ENCODE data around the gene PIR. TPM values are rescaled to one million over a fixed set of nuclear protein-coding genes. Genes with fewer than 3 reads are reported as not detected.

PIR gene
- total RNA-seq, 1 experiment from 2014 or later: 58.0 TPM

- no peak for DNase-seq (ENCODE audit: low spot score)
- CTCF ChIA-PET: no interaction called here
- Histone ChIP-seq H3K27me3 (replicated peaks; ENCODE audit: insufficient read depth, low read depth, low read length, poor library complexity) (peaks cover 29% of the 10 kb centered on the region), H3K9me3 (ENCODE audit: low read depth, low read length, poor library complexity, severe bottlenecking) (no peaks in the 10 kb centered on the region), H3K36me3 (ENCODE audit: insufficient read depth, low read length, poor library complexity, severe bottlenecking) (no peaks in the 10 kb centered on the region), H3K27ac (ENCODE audit: low read depth, low read length, poor library complexity, severe bottlenecking) (no peak overlapping the region), H3K4me1 (ENCODE audit: insufficient read depth, low read length, poor library complexity, severe bottlenecking) (no peaks in the 10 kb centered on the region), H3K4me3 (ENCODE audit: low read depth, low read length, poor library complexity, severe bottlenecking) (no peak overlapping the region)
- intact Hi-C loops (cut with micrococcal nuclease; ENCODE audit: unreplicated experiment): no loop called here
- TF ChIP-seq EZH2 (IDR thresholded peaks at IDR 0.05; ENCODE audit: borderline replicate concordance, low read depth, low read length, poor library complexity, severe bottlenecking) (no peak), CTCF (conservative IDR thresholded peaks at IDR 0.05; ENCODE audit: low read depth, low read length) (no peak)
- POLR2A ChIA-PET (ENCODE audit: low non-redundant PET): no interaction called here
- BruUV-seq (replicated peaks): no TSS peak
Observed at GRCh38 chrX:15507005-15507404, 13.9 kb upstream of the PIR start.

GRCh38 chrX:15505101-15505500 lies 12.0 kb upstream of the PIR start:
- no TSS peak for BruUV-seq (replicated peaks)
- H3K36me3 ChIP-seq (ENCODE audit: insufficient read depth, low read length, poor library complexity, severe bottlenecking): no peaks in the 10 kb centered on the region
- no peaks in the 10 kb centered on the region for H3K9me3 ChIP-seq (ENCODE audit: low read depth, low read length, poor library complexity, severe bottlenecking)
- peaks cover 48% of the 10 kb centered on the region for H3K27me3 ChIP-seq (replicated peaks; ENCODE audit: insufficient read depth, low read depth, low read length, poor library complexity)
- DNase-seq (ENCODE audit: low spot score): no peak
- ChIA-PET POLR2A (ENCODE audit: low non-redundant PET) (no interaction called here), CTCF (no interaction called here)
- H3K4me1 ChIP-seq (ENCODE audit: insufficient read depth, low read length, poor library complexity, severe bottlenecking): no peaks in the 10 kb centered on the region
- no peak overlapping the region for H3K4me3 ChIP-seq (ENCODE audit: low read depth, low read length, poor library complexity, severe bottlenecking)
- H3K27ac ChIP-seq (ENCODE audit: low read depth, low read length, poor library complexity, severe bottlenecking): no peak overlapping the region
- intact Hi-C loops (cut with micrococcal nuclease; ENCODE audit: unreplicated experiment): no loop called here
- TF ChIP-seq CTCF (conservative IDR thresholded peaks at IDR 0.05; ENCODE audit: low read depth, low read length): no peak
- no peak for TF ChIP-seq EZH2 (IDR thresholded peaks at IDR 0.05; ENCODE audit: borderline replicate concordance, low read depth, low read length, poor library complexity, severe bottlenecking)

GRCh38 chrX:15504661-15505060 lies 11.5 kb upstream of the PIR start:
- no peaks in the 10 kb centered on the region for H3K36me3 ChIP-seq (ENCODE audit: insufficient read depth, low read length, poor library complexity, severe bottlenecking)
- H3K4me1 ChIP-seq (ENCODE audit: insufficient read depth, low read length, poor library complexity, severe bottlenecking): no peaks in the 10 kb centered on the region
- no peak overlapping the region for H3K27ac ChIP-seq (ENCODE audit: low read depth, low read length, poor library complexity, severe bottlenecking)
- no TSS peak for BruUV-seq (replicated peaks)
- intact Hi-C loops (cut with micrococcal nuclease; ENCODE audit: unreplicated experiment): no loop called here
- ChIA-PET CTCF (no interaction called here), POLR2A (ENCODE audit: low non-redundant PET) (no interaction called here)
- DNase-seq (ENCODE audit: low spot score): no peak
- H3K9me3 ChIP-seq (ENCODE audit: low read depth, low read length, poor library complexity, severe bottlenecking): no peaks in the 10 kb centered on the region
- H3K4me3 ChIP-seq (ENCODE audit: low read depth, low read length, poor library complexity, severe bottlenecking): no peak overlapping the region
- TF ChIP-seq CTCF (conservative IDR thresholded peaks at IDR 0.05; ENCODE audit: low read depth, low read length) (no peak), EZH2 (IDR thresholded peaks at IDR 0.05; ENCODE audit: borderline replicate concordance, low read depth, low read length, poor library complexity, severe bottlenecking) (no peak)
- peaks cover 52% of the 10 kb centered on the region for H3K27me3 ChIP-seq (replicated peaks; ENCODE audit: insufficient read depth, low read depth, low read length, poor library complexity)

All from A673 (cell line).